D721Med (cell line): ENCODE measurements around the gene OR1J2.

Experiments
- DNase-seq: peaks from one replicate; pipeline ENCODE4 v3.0.0; 2011; ENCODE audit warnings: low spot score; ENCODE audit not compliant: insufficient read length
- FAIRE-seq: peaks from 2 replicates; lab custom pipeline; 2011; peaks lifted over from hg19 to GRCh38; lab: Jason Lieb, UNC
- TF ChIP-seq, protein P1 (sequence below): IDR thresholded peaks from 2 replicates; pipeline ENCODE4 v1.5.1; 2012; ENCODE audit warnings: mild to moderate bottlenecking, control low read depth; ENCODE audit not compliant: insufficient read depth; ENCODE audit errors: missing control alignments

The OR1J2 gene

GRCh38 chr9:122510502-122510901 lies at the start of gene OR1J2:
TSS of gene OR1J2 (plus strand) at chr9:122510802. CDS start at chr9:122510802, 0 bp downstream.
- TF ChIP-seq, protein P1, sequence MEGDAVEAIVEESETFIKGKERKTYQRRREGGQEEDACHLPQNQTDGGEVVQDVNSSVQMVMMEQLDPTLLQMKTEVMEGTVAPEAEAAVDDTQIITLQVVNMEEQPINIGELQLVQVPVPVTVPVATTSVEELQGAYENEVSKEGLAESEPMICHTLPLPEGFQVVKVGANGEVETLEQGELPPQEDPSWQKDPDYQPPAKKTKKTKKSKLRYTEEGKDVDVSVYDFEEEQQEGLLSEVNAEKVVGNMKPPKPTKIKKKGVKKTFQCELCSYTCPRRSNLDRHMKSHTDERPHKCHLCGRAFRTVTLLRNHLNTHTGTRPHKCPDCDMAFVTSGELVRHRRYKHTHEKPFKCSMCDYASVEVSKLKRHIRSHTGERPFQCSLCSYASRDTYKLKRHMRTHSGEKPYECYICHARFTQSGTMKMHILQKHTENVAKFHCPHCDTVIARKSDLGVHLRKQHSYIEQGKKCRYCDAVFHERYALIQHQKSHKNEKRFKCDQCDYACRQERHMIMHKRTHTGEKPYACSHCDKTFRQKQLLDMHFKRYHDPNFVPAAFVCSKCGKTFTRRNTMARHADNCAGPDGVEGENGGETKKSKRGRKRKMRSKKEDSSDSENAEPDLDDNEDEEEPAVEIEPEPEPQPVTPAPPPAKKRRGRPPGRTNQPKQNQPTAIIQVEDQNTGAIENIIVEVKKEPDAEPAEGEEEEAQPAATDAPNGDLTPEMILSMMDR, result no peak
- DNase-seq, result no peak
- no peak for FAIRE-seq

- DNase-seq (no peak), FAIRE-seq (no peak)
- TF ChIP-seq, protein P1, result no peak
These were observed 46.6 kb upstream of the OR1J2 start for GRCh38 chr9:122463828-122464632.

- FAIRE-seq (no peak), DNase-seq (peak; percentile 38)
- TF ChIP-seq, protein P1, result peak; percentile 77
These were observed 45.7 kb upstream of the OR1J2 start for GRCh38 chr9:122464633-122465567.

- no peak for DNase-seq
- no peak for FAIRE-seq
- TF ChIP-seq, protein P1, result no peak
These were observed 44.1 kb upstream of the OR1J2 start for GRCh38 chr9:122466456-122466855.

- DNase-seq (no peak), FAIRE-seq (no peak)
- TF ChIP-seq, protein P1, result no peak
These were observed 41.9 kb upstream of the OR1J2 start for GRCh38 chr9:122468735-122469134.

GRCh38 chr9:122474561-122474960 lies 36.0 kb upstream of the OR1J2 start:
- TF ChIP-seq, protein P1, result no peak
- DNase-seq, result no peak
- FAIRE-seq, result no peak
